ENCODE measurements around the gene LYSET.

DNA sequence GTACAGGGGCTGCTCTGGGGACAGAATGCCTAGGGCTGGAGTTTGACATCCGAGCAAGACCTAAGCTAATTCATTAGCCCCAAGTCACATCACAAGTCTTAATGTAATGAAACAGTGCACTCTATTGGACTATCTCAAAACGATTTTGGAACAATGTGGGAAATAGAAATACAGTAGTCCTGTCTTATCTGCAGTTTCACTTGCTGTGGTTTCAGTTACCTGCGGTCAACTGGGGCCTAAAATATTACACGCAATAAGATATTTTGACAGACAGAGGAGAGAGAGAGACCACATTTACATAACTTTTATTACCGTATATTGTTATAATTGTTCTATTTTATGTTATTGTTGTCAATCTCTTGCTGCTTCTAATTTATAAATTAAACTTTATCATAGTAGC, 21.6 kb upstream of the LYSET start:
- TF ChIP-seq, protein P1, sequence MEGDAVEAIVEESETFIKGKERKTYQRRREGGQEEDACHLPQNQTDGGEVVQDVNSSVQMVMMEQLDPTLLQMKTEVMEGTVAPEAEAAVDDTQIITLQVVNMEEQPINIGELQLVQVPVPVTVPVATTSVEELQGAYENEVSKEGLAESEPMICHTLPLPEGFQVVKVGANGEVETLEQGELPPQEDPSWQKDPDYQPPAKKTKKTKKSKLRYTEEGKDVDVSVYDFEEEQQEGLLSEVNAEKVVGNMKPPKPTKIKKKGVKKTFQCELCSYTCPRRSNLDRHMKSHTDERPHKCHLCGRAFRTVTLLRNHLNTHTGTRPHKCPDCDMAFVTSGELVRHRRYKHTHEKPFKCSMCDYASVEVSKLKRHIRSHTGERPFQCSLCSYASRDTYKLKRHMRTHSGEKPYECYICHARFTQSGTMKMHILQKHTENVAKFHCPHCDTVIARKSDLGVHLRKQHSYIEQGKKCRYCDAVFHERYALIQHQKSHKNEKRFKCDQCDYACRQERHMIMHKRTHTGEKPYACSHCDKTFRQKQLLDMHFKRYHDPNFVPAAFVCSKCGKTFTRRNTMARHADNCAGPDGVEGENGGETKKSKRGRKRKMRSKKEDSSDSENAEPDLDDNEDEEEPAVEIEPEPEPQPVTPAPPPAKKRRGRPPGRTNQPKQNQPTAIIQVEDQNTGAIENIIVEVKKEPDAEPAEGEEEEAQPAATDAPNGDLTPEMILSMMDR (IDR thresholded peaks at IDR 0.05; ENCODE audit: low read length): no peak
- TF ChIP-seq EZH2 (IDR thresholded peaks at IDR 0.05; ENCODE audit: borderline replicate concordance, low read length): no peak
